GM10847 (cell line): Measurements from ENCODE around the gene PLAU.

Experiments used
- POLR2A ChIP-seq: IDR thresholded peaks from 2 replicates; pipeline ENCODE4 v1.6.1; 2011; ENCODE audit not compliant: insufficient read length; ENCODE audit errors: extremely low read depth

The PLAU gene

DNA sequence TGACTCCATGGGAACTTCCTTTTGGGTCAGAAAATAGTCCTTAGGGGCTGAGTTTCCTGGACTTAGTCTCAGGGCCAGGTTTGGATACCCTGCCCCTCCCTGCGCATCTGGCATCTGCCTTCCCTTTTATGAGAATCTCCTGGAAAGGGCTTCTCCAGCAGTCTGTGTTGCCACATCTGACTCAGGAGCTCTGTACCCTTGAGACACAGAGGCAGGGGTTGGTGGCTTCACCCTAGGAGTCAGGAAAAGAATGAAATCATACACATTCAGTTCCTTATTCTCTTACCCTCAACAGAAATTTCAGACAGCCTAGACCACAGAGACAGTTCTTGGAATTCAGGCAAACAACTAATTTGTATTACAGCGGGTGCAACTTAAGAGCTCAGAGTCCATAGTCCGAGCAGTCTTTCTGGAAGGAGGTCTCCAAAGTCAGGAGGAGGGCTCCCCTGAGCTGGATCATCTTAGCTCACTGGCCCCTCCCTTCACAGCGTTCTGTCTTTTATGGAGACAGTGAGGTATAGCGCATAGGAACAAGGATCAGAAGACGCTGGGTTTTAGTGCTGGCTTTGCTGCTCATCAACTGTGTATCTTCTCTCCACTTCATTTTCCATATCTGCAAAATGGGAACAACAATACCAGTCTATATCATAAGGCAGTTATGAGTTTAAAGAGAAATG is 3.0 kb upstream of the PLAU start:
- TF ChIP-seq POLR2A, result no peak

DNA sequence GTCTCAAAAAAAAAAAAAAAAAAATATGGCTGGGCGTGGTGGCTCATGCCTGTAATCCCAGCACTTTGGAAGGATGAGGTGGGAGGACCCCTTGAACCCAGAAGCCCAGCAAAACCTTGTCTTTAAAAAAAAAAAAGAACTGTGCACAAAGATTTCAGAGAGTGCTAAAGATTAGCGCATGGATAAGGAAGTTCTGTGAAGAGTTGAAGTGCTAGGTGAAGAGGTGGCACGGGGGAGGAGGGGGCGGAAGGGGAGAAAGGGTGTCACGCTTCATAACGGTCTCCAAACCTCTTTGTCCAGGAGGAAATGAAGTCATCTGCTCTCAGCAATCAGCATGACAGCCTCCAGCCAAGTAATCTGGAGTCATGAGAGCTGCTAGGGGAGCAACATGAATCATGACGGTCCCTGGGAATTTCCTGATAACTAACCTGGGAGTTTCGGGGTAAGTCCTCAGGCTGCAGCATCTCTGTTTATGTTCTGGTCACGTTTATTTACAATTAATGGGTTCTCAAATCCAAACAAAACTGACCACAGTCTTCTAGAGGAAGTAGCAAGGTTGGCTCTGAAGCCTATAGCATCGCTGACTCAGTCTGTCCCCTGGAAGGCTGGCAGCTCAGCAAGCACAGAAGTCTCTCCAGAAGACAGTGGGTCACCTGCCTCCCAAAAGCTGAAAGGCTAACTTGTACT is 1.9 kb upstream of the PLAU start:
- no peak for TF ChIP-seq POLR2A

GRCh38 chr10:73909540-73910115 is 1.3 kb upstream of the PLAU start:
- TF ChIP-seq POLR2A, result no peak

- TF ChIP-seq POLR2A, result no peak
These were observed 550 bp upstream of the PLAU start for GRCh38 chr10:73910401-73910763.

GRCh38 chr10:73911553-73912004 is 647 bp downstream of the PLAU start:
- no peak for TF ChIP-seq POLR2A

DNA sequence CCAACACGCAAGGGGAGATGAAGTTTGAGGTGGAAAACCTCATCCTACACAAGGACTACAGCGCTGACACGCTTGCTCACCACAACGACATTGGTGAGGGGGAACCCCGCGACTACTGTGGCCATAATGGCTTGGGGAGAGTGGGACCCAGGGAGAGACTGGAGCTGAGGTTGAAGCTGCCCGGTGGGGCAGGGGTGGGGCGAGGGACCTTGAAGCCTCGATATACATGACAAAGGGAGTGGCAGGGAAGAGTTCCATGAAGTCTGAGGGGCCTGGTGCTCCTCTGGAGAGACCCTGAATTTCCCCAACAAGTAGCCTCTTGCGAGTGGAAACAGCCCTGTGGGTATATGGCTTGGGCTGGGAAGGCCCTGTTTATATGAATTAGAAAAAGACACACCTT is 3.1 kb downstream of the PLAU start:
- TF ChIP-seq POLR2A, result no peak

DNA sequence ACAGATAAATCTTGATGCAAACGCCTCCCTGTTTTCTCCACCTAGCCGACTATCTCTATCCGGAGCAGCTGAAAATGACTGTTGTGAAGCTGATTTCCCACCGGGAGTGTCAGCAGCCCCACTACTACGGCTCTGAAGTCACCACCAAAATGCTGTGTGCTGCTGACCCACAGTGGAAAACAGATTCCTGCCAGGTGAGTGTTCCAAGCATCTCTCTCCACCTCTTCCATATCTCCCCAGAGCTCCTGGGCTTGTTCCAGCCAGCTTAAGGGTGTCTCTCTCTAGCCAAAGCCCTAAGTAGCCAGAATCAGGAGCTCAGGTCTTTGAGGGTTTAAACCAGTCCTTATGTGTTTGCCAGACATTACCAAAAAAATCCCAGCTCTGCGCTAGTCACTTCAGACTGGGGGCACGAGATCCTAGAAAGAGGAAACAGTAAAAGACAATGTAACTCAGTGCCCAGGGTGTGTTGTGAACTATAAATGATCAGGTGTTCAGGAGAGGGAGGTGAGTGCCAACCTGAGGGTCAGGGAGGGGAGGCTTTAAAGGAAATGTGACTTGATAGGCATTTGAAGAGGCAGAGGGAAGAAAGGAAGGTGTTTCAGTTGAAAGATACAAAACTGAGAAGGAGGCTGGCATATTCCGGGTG is 4.4 kb downstream of the PLAU start:
- TF ChIP-seq POLR2A, result no peak

DNA sequence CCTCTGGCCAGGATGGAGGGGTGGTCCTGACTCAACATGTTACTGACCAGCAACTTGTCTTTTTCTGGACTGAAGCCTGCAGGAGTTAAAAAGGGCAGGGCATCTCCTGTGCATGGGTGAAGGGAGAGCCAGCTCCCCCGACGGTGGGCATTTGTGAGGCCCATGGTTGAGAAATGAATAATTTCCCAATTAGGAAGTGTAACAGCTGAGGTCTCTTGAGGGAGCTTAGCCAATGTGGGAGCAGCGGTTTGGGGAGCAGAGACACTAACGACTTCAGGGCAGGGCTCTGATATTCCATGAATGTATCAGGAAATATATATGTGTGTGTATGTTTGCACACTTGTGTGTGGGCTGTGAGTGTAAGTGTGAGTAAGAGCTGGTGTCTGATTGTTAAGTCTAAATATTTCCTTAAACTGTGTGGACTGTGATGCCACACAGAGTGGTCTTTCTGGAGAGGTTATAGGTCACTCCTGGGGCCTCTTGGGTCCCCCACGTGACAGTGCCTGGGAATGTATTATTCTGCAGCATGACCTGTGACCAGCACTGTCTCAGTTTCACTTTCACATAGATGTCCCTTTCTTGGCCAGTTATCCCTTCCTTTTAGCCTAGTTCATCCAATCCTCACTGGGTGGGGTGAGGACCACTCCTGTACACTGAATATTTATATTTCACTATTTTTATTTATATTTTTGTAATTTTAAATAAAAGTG is 6.0 kb downstream of the PLAU start:
- no peak for TF ChIP-seq POLR2A

DNA sequence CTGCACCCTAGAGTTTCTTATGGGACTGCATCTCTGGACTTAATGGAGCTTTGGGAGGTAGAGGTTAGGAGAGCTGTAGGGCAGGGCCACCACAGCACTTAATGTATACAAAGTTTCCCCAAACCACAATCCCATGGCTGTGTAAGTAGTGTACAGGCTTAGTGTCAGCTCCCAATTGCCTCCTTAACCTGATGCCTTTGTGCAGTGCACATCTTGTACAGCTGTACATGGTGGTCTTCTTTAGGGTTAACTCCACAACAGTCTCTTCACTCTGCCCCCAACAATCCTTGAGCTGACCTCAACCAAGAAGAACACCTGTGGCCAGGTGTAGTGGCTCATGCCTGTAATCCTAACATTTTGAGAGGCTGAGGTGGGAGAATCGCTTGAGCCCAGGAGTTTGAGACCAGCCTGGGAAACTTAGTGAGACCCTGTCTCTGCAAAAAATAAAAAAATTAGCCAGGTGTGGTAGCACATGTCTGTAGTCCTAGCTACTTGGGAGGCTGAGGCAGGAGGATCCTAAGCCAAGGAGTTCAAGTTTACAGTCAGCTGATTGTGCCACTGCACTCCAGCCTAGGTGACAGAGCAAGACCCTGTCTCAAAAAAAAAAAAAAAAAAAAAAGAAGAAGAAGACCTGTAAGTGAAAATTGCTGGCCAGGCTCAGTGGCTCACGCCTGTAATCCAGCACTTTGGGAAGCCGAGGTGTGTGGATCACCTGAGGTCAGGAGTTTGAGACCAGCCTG is 6.8 kb downstream of the PLAU start:
- TF ChIP-seq POLR2A, result no peak

DNA sequence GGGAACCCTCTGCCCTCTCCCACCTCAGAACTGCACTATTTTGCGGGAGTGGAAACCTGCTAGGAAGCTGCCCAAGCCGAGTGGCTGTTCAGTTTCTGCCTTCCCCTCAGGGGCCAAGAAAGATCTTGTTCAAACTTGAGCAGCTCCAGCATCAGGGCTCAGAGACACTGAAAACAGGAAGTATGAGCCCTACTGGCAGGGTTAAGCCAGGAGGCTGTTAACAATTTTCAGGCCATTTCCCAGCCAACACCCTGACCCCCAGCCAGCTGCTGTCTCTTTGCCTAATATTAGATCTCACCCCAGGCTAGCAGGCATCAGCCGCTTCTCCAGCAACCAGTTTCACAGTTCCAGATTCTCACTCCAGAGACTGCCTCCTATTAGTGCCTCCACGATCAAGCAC is 9.2 kb downstream of the PLAU start:
- TF ChIP-seq POLR2A, result no peak

DNA sequence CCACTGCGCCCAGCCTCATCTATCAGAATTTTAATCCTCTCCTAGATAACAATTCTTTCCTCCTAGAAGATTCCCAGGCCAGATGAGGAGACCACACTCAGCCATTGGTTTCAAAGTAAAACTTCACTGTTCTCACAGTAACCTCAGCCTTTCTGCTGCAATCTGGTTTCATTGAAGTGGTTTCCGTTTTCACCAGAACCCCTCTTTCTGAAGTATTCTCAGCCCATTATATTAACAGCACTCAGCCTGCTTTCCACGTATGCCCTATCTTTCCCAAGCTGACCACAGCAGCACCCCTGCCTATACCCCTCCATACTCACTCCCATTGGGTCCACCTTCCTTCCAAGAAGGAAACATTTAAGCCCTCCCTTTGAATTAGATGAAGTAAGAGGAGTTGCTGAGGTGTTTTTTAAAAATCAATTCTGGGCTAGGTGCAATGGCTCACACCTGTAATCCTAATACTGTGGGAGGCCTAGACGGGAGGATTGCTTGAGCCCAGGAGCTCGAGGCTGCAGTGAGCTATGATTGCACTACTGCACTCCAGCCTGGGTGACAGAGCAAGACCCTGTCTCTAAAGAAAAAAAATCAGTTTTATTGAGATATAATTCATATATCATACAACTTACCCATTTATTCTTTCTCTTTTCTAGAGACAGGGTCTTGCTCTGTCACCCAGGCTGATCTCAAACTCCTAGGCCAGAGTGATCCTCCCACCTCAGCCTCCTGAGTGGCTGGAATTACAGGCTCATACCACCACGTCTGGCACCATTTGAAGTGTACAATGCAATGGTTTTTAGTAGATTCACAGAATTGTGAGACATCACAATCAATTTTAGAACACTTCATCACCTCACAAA is 11.3 kb downstream of the PLAU start:
- no peak for TF ChIP-seq POLR2A

GRCh38 chr10:73922864-73923133 is 11.9 kb downstream of the PLAU start:
- TF ChIP-seq POLR2A, result no peak

DNA sequence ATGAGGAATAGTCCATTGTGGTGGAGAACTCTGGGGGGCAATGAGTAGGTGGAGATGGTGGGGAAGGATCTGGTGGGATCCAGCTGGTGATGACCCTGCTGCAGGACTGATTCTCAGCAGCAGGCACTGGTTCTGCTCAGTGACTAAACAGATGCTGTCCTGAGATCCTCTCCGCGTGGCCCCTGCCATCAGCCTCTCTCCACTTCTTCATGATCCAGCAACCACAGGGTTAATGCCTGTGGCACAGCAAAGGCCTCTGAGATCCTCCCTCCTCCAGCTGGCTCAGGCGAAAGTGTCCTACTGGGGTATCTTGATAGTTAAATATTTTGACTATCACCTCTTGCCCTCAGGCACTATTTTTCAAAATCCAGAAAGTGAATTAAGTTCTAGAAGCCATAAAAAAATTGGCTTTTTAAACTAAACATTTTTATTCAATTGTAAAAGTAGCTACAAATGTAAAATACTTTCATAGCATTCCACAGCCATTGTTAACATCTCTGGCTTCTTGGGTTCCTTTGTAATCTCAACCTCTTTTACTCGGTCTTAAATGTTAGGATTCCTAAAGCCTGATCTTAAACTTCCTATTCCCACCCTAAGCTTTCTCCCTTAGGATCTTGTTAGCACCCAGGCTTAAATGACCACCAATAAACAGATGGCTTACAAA is 13.1 kb downstream of the PLAU start:
- TF ChIP-seq POLR2A, result no peak

DNA sequence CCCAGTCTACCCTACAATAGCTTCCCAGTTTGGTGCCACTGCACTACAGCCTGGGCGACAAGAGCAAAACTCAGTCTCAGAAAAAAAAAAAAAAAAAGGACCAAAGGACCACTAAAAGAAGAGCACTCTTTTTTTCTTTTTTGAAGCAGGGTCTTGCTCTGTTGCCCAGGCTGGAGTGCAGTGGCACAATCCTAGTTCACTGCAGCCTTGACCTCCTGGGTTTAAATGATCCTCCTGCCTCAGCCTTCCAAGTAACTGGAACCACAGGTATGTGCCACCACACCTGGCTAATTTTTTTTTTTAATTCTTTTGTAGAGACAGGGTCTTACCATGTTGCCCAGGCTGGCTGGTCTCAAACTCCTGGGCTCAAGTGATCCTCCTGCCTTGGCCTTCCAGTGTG is 14.0 kb downstream of the PLAU start:
- no peak for TF ChIP-seq POLR2A
